Calu3 (cell line): ENCODE results near the gene SPOCK2. TPM values are rescaled to one million over a fixed set of nuclear protein-coding genes. Genes with fewer than 3 reads are reported as not detected.

Experiments
- BruUV-seq: library from RNA; stranded (reverse); fragments of 400-500 nt; replicated peaks from 2 replicates; lab custom pipeline; 2021; lab: Mats Ljungman, UMichigan
- CTCF ChIA-PET: fragments of 300-600 bp; sonication (Branson Sonifier 250); formaldehyde crosslinking; loops from one replicate; lab custom pipeline; 2022; ENCODE audit warnings: antibody characterized with exemption; lab: Charles Lee
- DNase-seq: peaks from one replicate; pipeline ENCODE4 v3.0.0; 2022
- H3K27ac Mint-ChIP-seq: one replicate; pipeline ENCODE4 v1.8.0; 2022; ENCODE audit warnings: mixed read lengths; ENCODE audit not compliant: unreplicated experiment
- H3K27me3 Mint-ChIP-seq: one replicate; pipeline ENCODE4 v1.8.0; 2022; ENCODE audit warnings: mixed read lengths; ENCODE audit not compliant: unreplicated experiment
- H3K36me3 Mint-ChIP-seq: one replicate; pipeline ENCODE4 v1.8.0; 2022; ENCODE audit warnings: mild to moderate bottlenecking, moderate library complexity, mixed read lengths; ENCODE audit not compliant: insufficient read depth, unreplicated experiment
- H3K4me1 Mint-ChIP-seq: one replicate; pipeline ENCODE4 v1.8.0; 2022; ENCODE audit warnings: mild to moderate bottlenecking, low read depth, mixed read lengths; ENCODE audit not compliant: unreplicated experiment
- H3K4me3 Mint-ChIP-seq: one replicate; pipeline ENCODE4 v1.8.0; 2022; ENCODE audit warnings: mild to moderate bottlenecking, low read depth, moderate library complexity, mixed read lengths; ENCODE audit not compliant: unreplicated experiment
- H3K9me3 Mint-ChIP-seq: one replicate; pipeline ENCODE4 v1.8.0; 2022; ENCODE audit warnings: low read depth, mixed read lengths; ENCODE audit not compliant: unreplicated experiment
- CTCF ChIP-seq: fragments of 200-600 bp; IDR thresholded peaks from one replicate; pipeline ENCODE4 v1.8.0; 2022; ENCODE audit warnings: antibody characterized with exemption; ENCODE audit not compliant: unreplicated experiment
- intact Hi-C: fragments of 100-400 bp; cut with micrococcal nuclease; formaldehyde crosslinking; loops from one replicate; pipeline ENCODE4 v1.10.0; 2022; ENCODE audit not compliant: unreplicated experiment
- total RNA-seq: library from RNA; stranded (reverse); gene quantifications from 2 replicates; pipeline ENCODE4 v1.2.3, GENCODE V29; 2022

SPOCK2 gene
- total RNA-seq, 1 experiment from 2014 or later = 162 TPM

GRCh38 chr10:72090326-72090725 is 2.0 kb upstream of the SPOCK2 start:
- Mint-ChIP-seq H3K27ac (peak overlapping the region; percentile 47), H3K4me3 (no peak overlapping the region), H3K36me3 (peaks cover 47% of the 10 kb centered on the region), H3K9me3 (no peaks in the 10 kb centered on the region), H3K4me1 (peaks cover 41% of the 10 kb centered on the region), H3K27me3 (no peaks in the 10 kb centered on the region)
- CTCF ChIA-PET = interaction anchor here (0.5 to 1.9 kb wide), 4 partner anchors 24 to 163 kb away, joined by 3 to 8 read pairs (median 4); no protein-coding TSS in a partner anchor
- no peak for DNase-seq
- TF ChIP-seq CTCF = no peak
- BruUV-seq = no TSS peak
- intact Hi-C loops = loop anchor here (10.0 kb wide), 1 partner anchor 244 kb away; no protein-coding TSS in a partner anchor

- Mint-ChIP-seq H3K4me3 (peak overlapping the region; percentile 24), H3K36me3 (peaks cover 47% of the 10 kb centered on the region), H3K27me3 (no peaks in the 10 kb centered on the region), H3K4me1 (peaks cover 45% of the 10 kb centered on the region), H3K9me3 (no peaks in the 10 kb centered on the region), H3K27ac (peak overlapping the region; percentile 47)
- no TSS peak for BruUV-seq
- peak; percentile 24 for DNase-seq
- intact Hi-C loops = loop anchor here (10.0 kb wide), 1 partner anchor 245 kb away; no protein-coding TSS in a partner anchor
- CTCF ChIA-PET = interaction anchor here (0.5 to 1.9 kb wide), 3 partner anchors 9 to 41 kb away, joined by 3 to 8 read pairs (median 4); no protein-coding TSS in a partner anchor
- TF ChIP-seq CTCF = no peak
These were observed 1.3 kb upstream of the SPOCK2 start for GRCh38 chr10:72089618-72090017.

- intact Hi-C loops = no loop called here
- no peaks in the 10 kb centered on the region for H3K9me3 Mint-ChIP-seq
- peaks cover 47% of the 10 kb centered on the region for H3K36me3 Mint-ChIP-seq
- TF ChIP-seq CTCF = no peak
- H3K27ac Mint-ChIP-seq = peak overlapping the region; percentile 87
- H3K27me3 Mint-ChIP-seq = no peaks in the 10 kb centered on the region
- BruUV-seq = TSS peak; percentile 54
- peaks cover 45% of the 10 kb centered on the region for H3K4me1 Mint-ChIP-seq
- peak overlapping the region; percentile 79 for H3K4me3 Mint-ChIP-seq
- CTCF ChIA-PET = interaction anchor here (0.6 to 1.9 kb wide), 6 partner anchors 10 to 579 kb away, joined by 3 to 8 read pairs (median 3); no protein-coding TSS in a partner anchor
- peak; percentile 31 for DNase-seq
These were observed 681 bp upstream of the SPOCK2 start for GRCh38 chr10:72088889-72089575.

GRCh38 chr10:72087392-72087968 is 871 bp downstream of the SPOCK2 start:
- DNase-seq = peak; percentile 52
- intact Hi-C loops = no loop called here
- peak overlapping the region; percentile 87 for H3K27ac Mint-ChIP-seq
- H3K9me3 Mint-ChIP-seq = no peaks in the 10 kb centered on the region
- CTCF ChIA-PET = interaction anchor here (0.6 to 1.5 kb wide), 4 partner anchors 31 to 246 kb away, joined by 3 to 4 read pairs (median 4); no protein-coding TSS in a partner anchor
- H3K4me3 Mint-ChIP-seq = peak overlapping the region; percentile 79
- peaks cover 47% of the 10 kb centered on the region for H3K36me3 Mint-ChIP-seq
- peaks cover 60% of the 10 kb centered on the region for H3K4me1 Mint-ChIP-seq
- no TSS peak for BruUV-seq
- TF ChIP-seq CTCF = no peak
- no peaks in the 10 kb centered on the region for H3K27me3 Mint-ChIP-seq
